ENCODE results near the gene PROCA1.
A peak's percentile ranks its signal among the peaks of the same experiment; 100 is the strongest.

PROCA1 gene

DNA sequence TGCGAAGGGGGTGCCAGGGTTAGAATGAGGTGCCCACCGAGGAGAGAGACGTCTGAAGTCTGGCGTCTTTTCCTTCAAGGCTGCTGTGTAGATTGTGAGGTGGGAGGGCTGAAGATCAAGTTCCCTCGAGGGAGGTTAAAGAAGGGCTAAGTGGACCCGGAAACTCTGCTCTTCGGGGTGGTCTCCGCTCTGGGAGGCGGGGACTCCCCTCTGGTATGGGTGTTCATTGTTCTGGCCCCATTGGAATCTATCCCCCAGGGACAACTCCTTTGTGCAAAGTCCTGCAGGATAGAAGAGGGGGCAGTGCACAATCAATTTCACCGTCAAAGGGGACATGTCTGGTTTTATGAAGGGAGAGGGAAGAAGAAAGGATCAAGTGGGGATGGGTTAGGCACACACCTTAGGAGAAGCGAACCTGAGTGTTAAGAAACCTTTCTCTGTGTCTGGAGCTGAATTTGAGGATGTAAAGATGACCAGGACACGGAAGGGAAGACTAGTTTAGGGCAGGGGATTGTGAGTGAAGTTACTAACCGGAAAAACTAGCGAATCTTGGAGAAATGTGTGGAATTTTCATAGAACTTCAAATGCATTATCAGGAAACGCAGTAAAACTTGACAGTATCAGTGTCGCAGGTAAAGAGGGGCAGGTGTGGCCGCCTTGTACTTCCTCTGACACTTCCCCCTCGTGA is 6.8 kb upstream of the PROCA1 start:
- peak overlapping the region; percentile 58 for H3K4me3 ChIP-seq (ENCODE audit: control insufficient read depth, low read depth, low read length)
- TF ChIP-seq, protein P1, sequence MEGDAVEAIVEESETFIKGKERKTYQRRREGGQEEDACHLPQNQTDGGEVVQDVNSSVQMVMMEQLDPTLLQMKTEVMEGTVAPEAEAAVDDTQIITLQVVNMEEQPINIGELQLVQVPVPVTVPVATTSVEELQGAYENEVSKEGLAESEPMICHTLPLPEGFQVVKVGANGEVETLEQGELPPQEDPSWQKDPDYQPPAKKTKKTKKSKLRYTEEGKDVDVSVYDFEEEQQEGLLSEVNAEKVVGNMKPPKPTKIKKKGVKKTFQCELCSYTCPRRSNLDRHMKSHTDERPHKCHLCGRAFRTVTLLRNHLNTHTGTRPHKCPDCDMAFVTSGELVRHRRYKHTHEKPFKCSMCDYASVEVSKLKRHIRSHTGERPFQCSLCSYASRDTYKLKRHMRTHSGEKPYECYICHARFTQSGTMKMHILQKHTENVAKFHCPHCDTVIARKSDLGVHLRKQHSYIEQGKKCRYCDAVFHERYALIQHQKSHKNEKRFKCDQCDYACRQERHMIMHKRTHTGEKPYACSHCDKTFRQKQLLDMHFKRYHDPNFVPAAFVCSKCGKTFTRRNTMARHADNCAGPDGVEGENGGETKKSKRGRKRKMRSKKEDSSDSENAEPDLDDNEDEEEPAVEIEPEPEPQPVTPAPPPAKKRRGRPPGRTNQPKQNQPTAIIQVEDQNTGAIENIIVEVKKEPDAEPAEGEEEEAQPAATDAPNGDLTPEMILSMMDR (IDR thresholded peaks at IDR 0.05; ENCODE audit: control insufficient read depth, insufficient read depth, low read depth, low read length, missing control alignments), result no peak
- no peak for DNase-seq (ENCODE audit: low read depth)

DNA sequence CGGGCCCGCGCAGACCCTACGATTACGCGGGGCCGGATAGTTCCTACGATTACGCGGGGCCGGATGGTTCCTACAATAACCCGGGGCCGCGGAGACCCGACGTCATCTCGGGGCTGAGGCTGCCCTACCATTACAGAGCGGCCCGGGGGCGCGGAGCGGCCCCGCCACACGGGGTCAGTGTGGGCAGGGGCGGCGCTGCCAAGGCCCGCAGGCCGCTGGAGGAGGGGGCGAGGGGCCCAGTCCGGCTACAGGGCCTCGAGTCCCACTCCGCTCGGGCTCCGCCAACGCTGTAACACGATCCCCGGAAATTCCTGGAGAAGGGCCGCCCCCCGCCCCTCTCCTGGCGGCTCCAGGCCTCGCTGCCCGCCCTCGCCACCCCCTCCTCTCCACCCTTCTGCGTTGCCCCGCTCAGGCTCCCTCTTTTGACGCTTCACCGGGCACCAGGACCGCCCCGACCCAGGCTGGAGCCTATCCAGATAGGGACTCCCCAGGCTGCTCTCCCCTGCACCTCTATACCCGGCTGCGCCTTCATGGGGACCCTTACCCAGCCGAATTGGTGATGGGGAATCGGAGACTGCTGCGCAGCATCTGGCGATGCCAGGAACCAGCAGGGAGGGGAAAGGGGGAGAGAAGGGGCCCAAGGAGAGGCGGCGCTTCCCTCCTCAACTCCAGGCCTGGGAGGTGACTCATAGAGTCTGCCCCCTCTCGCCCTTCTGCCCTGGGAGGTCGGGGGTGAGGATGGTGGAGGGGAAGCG is 6.1 kb upstream of the PROCA1 start, which contains the start of gene RAB34:
RAB34 (minus strand) TSS at position 291 of the 755 bp plus-strand sequence. CDS start 602 bp downstream, outside the sequence.
- TF ChIP-seq, protein P1 (IDR thresholded peaks at IDR 0.05; ENCODE audit: control insufficient read depth, insufficient read depth, low read depth, low read length, missing control alignments), result peak; percentile 13
- peak within 1 kb of the TSS; percentile 58 for H3K4me3 ChIP-seq (ENCODE audit: control insufficient read depth, low read depth, low read length)
- peak; percentile 52 for DNase-seq (ENCODE audit: low read depth)

DNA sequence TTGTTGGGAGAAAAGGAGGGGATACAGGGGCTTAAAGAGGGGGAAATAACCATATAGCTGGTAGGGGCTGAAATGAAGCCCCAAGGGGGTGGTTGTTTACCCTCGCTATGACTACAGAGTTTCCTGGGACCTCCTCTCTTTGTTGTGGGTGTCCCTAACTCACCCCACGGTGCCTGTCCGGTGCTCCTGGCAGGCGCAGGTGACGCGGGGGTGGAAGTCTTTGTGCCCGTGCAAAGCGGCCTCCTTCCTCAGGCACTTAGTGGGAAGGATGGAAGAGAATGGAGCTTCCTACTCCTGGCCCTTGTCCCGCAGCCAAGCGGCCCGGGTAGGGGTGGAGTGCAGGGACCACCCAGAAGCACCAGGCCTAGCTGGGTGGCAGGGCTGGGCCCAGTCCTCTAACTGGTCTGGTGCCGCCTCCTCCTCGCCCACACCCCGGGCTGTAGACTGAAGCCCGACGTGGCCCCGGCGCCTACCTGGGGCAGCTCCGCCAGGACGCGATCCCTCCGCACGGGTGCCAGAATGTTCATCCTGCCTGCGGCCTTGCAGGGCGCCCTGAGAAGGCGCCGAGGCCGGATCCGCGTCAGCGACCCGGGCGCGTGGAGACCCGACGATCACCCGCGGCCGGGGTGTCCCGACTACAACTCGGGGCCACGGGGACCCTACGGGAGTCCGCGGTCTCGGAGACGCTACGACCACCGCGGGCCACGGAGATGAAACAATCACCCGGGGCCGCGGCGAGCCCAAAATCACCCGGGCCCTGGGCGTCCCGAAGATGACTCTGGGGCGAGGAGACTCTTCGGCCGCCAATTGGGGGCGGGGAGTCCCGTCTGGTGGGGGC is 5.3 kb upstream of the PROCA1 start:
- H3K4me3 ChIP-seq (ENCODE audit: control insufficient read depth, low read depth, low read length), result peak overlapping the region; percentile 58
- DNase-seq (ENCODE audit: low read depth), result no peak
- TF ChIP-seq, protein P1 (IDR thresholded peaks at IDR 0.05; ENCODE audit: control insufficient read depth, insufficient read depth, low read depth, low read length, missing control alignments), result no peak

DNA sequence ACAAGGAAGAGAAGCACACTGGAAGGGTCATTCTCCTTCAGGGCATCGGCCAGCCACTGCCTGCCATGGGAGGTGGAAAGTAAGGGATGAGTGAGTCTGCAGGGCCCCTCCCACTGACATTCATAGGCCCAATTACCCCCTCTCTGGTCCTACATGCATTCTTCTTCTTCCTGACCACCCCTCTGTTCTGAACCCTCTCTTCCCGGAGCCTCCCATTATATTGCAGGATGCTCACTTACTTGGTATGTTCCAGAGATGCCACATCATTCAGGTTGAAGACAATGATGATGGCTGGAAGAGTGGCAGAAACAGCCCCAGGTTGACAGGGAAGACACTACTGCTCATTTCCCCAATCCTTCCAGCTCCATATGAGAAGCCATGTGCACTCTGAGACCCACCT is 3.5 kb upstream of the PROCA1 start:
- DNase-seq (ENCODE audit: low read depth), result no peak
- TF ChIP-seq, protein P1 (IDR thresholded peaks at IDR 0.05; ENCODE audit: control insufficient read depth, insufficient read depth, low read depth, low read length, missing control alignments), result no peak
- no peak overlapping the region for H3K4me3 ChIP-seq (ENCODE audit: control insufficient read depth, low read depth, low read length)

DNA sequence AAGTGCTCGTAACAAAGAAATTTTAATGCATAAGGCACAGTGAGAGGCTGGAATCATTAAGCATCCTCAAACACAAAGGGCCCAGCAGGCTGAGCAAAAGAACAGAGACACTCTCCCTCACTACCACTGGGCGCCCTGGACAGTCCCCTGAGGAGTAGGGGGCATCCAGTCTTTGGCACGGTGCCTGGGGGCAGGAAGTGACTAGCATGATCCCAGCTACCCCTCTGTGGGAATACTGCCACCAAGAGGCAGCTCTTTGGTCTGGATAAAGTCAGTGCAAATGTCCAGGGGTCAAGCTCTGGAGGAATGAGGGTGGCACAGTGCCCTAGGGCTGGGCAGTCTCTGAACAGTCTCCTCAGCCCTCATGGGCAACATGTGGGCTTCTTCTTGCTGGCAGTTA is 2.6 kb upstream of the PROCA1 start:
- TF ChIP-seq, protein P1 (IDR thresholded peaks at IDR 0.05; ENCODE audit: control insufficient read depth, insufficient read depth, low read depth, low read length, missing control alignments), result no peak
- H3K4me3 ChIP-seq (ENCODE audit: control insufficient read depth, low read depth, low read length), result no peak overlapping the region
- DNase-seq (ENCODE audit: low read depth), result no peak

DNA sequence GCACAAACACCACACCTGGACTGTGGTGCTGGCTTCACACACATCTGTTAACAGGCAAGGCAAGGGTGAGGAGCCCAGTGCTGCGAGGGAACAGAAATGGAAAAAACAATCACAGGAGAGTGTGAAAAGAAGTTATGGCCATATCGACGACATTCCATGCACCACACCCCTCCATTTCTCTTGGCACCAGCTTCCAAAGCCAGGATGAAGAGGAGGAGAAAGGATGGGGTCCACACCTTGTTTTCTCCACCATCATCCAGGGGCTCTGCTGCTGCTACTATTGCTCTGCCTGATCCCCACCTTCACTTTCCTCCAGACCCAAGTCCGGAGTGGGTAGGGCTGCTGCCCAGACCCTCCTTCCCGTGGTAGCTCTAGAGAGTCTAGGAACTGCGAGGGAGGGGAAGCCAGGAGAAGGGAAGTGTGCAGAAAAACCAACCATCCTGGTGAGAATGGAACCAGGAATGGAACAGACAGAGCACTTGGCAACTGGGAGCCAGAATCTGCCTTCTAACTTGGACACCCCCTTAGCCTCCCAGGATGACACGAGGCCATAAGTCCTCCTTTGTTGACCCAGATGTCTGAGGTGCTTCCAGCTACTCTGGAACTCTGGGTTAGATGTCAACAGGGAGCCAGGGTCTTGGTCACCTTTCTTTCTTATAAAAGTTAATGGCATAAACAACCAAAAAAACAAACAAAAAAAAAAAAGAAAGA is 1.2 kb upstream of the PROCA1 start:
- H3K4me3 ChIP-seq (ENCODE audit: control insufficient read depth, low read depth, low read length), result no peak overlapping the region
- TF ChIP-seq, protein P1 (IDR thresholded peaks at IDR 0.05; ENCODE audit: control insufficient read depth, insufficient read depth, low read depth, low read length, missing control alignments), result no peak
- no peak for DNase-seq (ENCODE audit: low read depth)

Data from AG09309 (cell line).